ENCODE data around the gene ATXN7L2.

DNA sequence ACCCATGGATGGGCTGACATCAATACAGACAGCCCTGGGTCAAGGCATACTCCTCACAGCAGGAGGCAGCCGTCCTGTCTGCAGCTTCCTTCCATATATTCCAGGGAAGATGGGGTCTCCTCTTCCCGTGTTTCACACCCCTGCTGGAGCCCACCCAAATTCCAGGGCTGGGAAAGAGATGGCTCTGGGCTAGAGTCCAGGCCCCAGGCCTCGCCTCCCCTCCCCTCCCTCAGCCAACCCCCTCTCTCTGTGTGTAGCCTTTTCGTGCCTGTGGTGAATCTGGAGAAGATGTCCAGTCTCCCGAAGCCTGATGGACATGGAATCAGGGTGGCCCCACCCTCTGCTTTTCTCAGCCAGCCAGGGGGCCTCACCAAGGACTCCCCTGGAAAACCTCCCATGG is 3.6 kb downstream of the ATXN7L2 start:
- TF ChIP-seq, protein P1, sequence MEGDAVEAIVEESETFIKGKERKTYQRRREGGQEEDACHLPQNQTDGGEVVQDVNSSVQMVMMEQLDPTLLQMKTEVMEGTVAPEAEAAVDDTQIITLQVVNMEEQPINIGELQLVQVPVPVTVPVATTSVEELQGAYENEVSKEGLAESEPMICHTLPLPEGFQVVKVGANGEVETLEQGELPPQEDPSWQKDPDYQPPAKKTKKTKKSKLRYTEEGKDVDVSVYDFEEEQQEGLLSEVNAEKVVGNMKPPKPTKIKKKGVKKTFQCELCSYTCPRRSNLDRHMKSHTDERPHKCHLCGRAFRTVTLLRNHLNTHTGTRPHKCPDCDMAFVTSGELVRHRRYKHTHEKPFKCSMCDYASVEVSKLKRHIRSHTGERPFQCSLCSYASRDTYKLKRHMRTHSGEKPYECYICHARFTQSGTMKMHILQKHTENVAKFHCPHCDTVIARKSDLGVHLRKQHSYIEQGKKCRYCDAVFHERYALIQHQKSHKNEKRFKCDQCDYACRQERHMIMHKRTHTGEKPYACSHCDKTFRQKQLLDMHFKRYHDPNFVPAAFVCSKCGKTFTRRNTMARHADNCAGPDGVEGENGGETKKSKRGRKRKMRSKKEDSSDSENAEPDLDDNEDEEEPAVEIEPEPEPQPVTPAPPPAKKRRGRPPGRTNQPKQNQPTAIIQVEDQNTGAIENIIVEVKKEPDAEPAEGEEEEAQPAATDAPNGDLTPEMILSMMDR (IDR thresholded peaks at IDR 0.05) = no peak
- no peak for TF ChIP-seq ZFX (IDR thresholded peaks at IDR 0.05; ENCODE audit: borderline replicate concordance)

All from 22Rv1 (cell line).